AG20443 (cell line): ENCODE results near the gene NAGK.

Source experiments
- DNase-seq: peaks from one replicate; pipeline ENCODE4 v3.0.0; 2012; ENCODE audit warnings: low spot score, mixed read lengths

The NAGK gene

GRCh38 chr2:71108091-71108490, 39.6 kb downstream of the NAGK start:
- no peak for DNase-seq

- DNase-seq, result no peak
These were observed 45.4 kb downstream of the NAGK start for GRCh38 chr2:71113843-71114242.

GRCh38 chr2:71117063-71117462, 48.6 kb downstream of the NAGK start:
- DNase-seq, result no peak

- DNase-seq, result no peak
These were observed 51.7 kb downstream of the NAGK start for GRCh38 chr2:71120195-71120594.

- DNase-seq, result no peak
These were observed 53.0 kb downstream of the NAGK start for GRCh38 chr2:71121479-71121878.

GRCh38 chr2:71122387-71123298, 54.2 kb downstream of the NAGK start:
- no peak for DNase-seq

- no peak for DNase-seq
These were observed 57.3 kb downstream of the NAGK start for GRCh38 chr2:71125506-71126294.

GRCh38 chr2:71126957-71127356, 58.5 kb downstream of the NAGK start:
- DNase-seq, result no peak
